ENCODE results near the gene VAMP8. TPM values are rescaled to one million over a fixed set of nuclear protein-coding genes. Genes with fewer than 3 reads are reported as not detected.

The VAMP8 gene
- total and polyA plus RNA-seq, 2 of the 8 experiments (the other 6 are each of a cell fraction or from before 2014, with no cell fraction given) = 34.4 to 69.7 TPM

DNA sequence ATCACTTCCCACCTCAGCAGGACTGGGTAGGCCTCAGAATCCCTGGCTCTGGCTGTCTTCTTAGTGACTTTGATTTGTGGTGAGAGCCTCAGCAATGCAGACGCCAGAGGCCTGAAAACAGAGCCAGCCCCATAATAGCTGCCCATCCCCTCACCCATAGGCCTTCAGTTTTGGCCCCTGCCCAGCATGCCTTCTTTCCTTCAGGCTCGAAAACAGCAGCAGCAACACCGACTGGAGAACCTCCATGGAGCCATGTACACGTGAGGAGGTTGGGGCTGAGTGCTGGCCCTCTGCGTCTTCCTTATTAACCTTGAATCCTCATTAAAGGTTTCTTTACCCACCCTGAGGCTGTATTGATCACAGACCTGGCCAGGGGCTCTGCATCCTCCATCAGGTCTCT lies 19.9 kb downstream of the VAMP8 start:
- no peak overlapping the region for H2BK120ac ChIP-seq (replicated peaks; ENCODE audit: low read depth, low read length)
- H3K56ac ChIP-seq (replicated peaks; ENCODE audit: insufficient read length, low read depth, low read length) = no peak overlapping the region
- no peak overlapping the region for H2BK15ac ChIP-seq (ENCODE audit: low read length)
- H2AFZ ChIP-seq (ENCODE audit: low read length) = no peak overlapping the region
- H3K36me3 ChIP-seq (ENCODE audit: control insufficient read depth in 2 of 4, insufficient read depth in 4 of 4, low read length in 3 of 4) = peaks cover 4 to 21% (median 7%) of the 10 kb centered on the region in 4 experiments; a peak in 4 of 8 replicates
- H3K4ac ChIP-seq (replicated peaks; ENCODE audit: insufficient read length, low read depth, low read length) = no peak overlapping the region
- no peak overlapping the region for H2BK20ac ChIP-seq (ENCODE audit: low read length)
- no peak overlapping the region for H2BK5ac ChIP-seq (ENCODE audit: low read depth, low read length)
- H2AK5ac ChIP-seq (ENCODE audit: low read depth, low read length) = no peak overlapping the region
- CTCF ChIA-PET (ENCODE audit: partially characterized antibody) = interaction anchor here (0.7 kb wide), 1 partner anchor 50 kb away, joined by 3 read pairs; no protein-coding TSS in a partner anchor
- H4K20me1 ChIP-seq (replicated peaks in 1 of 2; ENCODE audit: control insufficient read depth in 1 of 2, insufficient read depth in 2 of 2, low read length in 2 of 2) = peaks cover 2 to 9% of the 10 kb centered on the region in 2 experiments
- peaks cover 0 to 16% (median 5%) of the 10 kb centered on the region in 4 experiments; a peak in 6 of 7 replicates for H3K4me1 ChIP-seq (replicated peaks in 1 of 4; ENCODE audit: control insufficient read depth in 3 of 4, insufficient read depth in 4 of 4, low read length in 3 of 4)
- H2BK12ac ChIP-seq (ENCODE audit: low read depth, low read length) = no peak overlapping the region
- H3K79me1 ChIP-seq (ENCODE audit: low read depth, low read length) = peaks cover 4% of the 10 kb centered on the region; the same call in 1 of the 2 replicates
- DNase-seq (ENCODE audit: low read depth in 1 of 2, low spot score in 2 of 2) (no peak), FAIRE-seq (no peak)
- no peak overlapping the region for H3K14ac ChIP-seq (ENCODE audit: insufficient read length)
- no peak overlapping the region for H3K23ac ChIP-seq (ENCODE audit: insufficient read length)
- no peak overlapping the region for H3K9ac ChIP-seq (replicated peaks in 1 of 4; ENCODE audit: extremely low read depth in 1 of 4, low read depth in 3 of 4, low read length in 3 of 4)
- no peak overlapping the region for H3K4me3 ChIP-seq (ENCODE audit: extremely low read depth in 1 of 4, insufficient read depth in 2 of 4, low read depth in 3 of 4, low read length in 4 of 4)
- H4K5ac ChIP-seq (ENCODE audit: insufficient read length, low read depth, low read length) = no peak overlapping the region
- peaks cover 0 to 18% of the 10 kb centered on the region in 2 experiments; a peak in 3 of 4 replicates for H3K79me2 ChIP-seq (ENCODE audit: control insufficient read depth in 1 of 2, insufficient read depth in 2 of 2, low read length in 2 of 2)
- H4K91ac ChIP-seq (replicated peaks; ENCODE audit: insufficient read length, low read length) = no peak overlapping the region
- no peaks in the 10 kb centered on the region for H3K27me3 ChIP-seq (replicated peaks in 1 of 4; ENCODE audit: control insufficient read depth in 3 of 4, extremely low read depth in 1 of 4, insufficient read depth in 3 of 4, low read length in 3 of 4)
- H3K4me2 ChIP-seq (ENCODE audit: insufficient read depth in 1 of 2, low read depth in 2 of 2, low read length in 2 of 2) = no peak overlapping the region; a peak in 1 of 4 replicates
- no peak overlapping the region for H3K18ac ChIP-seq (ENCODE audit: extremely low read depth, low read length)
- H4K8ac ChIP-seq (ENCODE audit: extremely low read depth, insufficient read depth, low read length) = no peak overlapping the region
- no peak overlapping the region for H3K27ac ChIP-seq (ENCODE audit: low read depth, low read length)
- POLR2A ChIA-PET (ENCODE audit: partially characterized antibody) = interaction anchor here (0.7 to 3.8 kb wide), 6 partner anchors 8 to 244 kb away, joined by 3 to 39 read pairs (median 14); partner anchors contain the start of genes C2orf68 and MAT2A
- peaks cover 19% of the 10 kb centered on the region for H3K23me2 ChIP-seq (ENCODE audit: low read depth, low read length)
- 91% methylated on average over 5 of the region's 5 CpGs; no CpG with 5 or more reads in 1 of the 2 experiments for WGBS, 2 experiments (ENCODE audit: extremely low coverage in 1 of 2, insufficient coverage in 1 of 2, insufficient read length in 1 of 2, insufficient replicate concordance in 2 of 2, low coverage in 1 of 2, low lambda C conversion rate in 2 of 2, missing lambda C conversion rate in 1 of 2)
- no peaks in the 10 kb centered on the region for H3K9me3 ChIP-seq (ENCODE audit: insufficient read depth in 2 of 2, low read depth in 1 of 2, low read length in 1 of 2)
- TF ChIP-seq SAP30 (IDR thresholded peaks at IDR 0.05; ENCODE audit: insufficient read depth, insufficient replicate concordance, low read length) (no peak), CTBP2 (IDR thresholded peaks at IDR 0.05; ENCODE audit: borderline replicate concordance, insufficient read depth, insufficient read length, low read length) (no peak), TBP (IDR thresholded peaks at IDR 0.05; ENCODE audit: low read depth, low read length) (no peak), RBBP5 (IDR thresholded peaks at IDR 0.05; ENCODE audit: borderline replicate concordance, low read depth, low read length) (no peak), EGR1 (IDR thresholded peaks at IDR 0.05; ENCODE audit: borderline replicate concordance, low read depth, low read length) (no peak), RNF2 (IDR thresholded peaks at IDR 0.05; ENCODE audit: borderline replicate concordance, low read depth, low read length, missing control alignments, poor library complexity, severe bottlenecking) (no peak), CBX5 (IDR thresholded peaks at IDR 0.05; ENCODE audit: low read depth, low read length) (no peak), CEBPB (IDR thresholded peaks at IDR 0.05; ENCODE audit: low read depth, low read length) (no peak)
- TF ChIP-seq, protein P1, sequence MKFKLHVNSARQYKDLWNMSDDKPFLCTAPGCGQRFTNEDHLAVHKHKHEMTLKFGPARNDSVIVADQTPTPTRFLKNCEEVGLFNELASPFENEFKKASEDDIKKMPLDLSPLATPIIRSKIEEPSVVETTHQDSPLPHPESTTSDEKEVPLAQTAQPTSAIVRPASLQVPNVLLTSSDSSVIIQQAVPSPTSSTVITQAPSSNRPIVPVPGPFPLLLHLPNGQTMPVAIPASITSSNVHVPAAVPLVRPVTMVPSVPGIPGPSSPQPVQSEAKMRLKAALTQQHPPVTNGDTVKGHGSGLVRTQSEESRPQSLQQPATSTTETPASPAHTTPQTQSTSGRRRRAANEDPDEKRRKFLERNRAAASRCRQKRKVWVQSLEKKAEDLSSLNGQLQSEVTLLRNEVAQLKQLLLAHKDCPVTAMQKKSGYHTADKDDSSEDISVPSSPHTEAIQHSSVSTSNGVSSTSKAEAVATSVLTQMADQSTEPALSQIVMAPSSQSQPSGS (IDR thresholded peaks at IDR 0.05; ENCODE audit: low read length) = no peak
- TF ChIP-seq, protein P2, sequence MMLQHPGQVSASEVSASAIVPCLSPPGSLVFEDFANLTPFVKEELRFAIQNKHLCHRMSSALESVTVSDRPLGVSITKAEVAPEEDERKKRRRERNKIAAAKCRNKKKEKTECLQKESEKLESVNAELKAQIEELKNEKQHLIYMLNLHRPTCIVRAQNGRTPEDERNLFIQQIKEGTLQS (IDR thresholded peaks at IDR 0.05; ENCODE audit: insufficient read depth, low read depth, low read length) = no peak

Data from H1 (cell line).